ENCODE measurements around the gene CCDC170.

CCDC170 gene

GRCh38 chr6:151550618-151551017, 56.8 kb downstream of the CCDC170 start:
- Histone ChIP-seq H3K9me3 (replicated peaks; ENCODE audit: low read length) (no peaks in the 10 kb centered on the region), H3K4me2 (ENCODE audit: low read length) (no peak overlapping the region), H3K36me3 (ENCODE audit: insufficient read depth, low read length) (no peaks in the 10 kb centered on the region), H3K9ac (ENCODE audit: low read depth, low read length) (no peak overlapping the region), H3K4me1 (ENCODE audit: control insufficient read depth, insufficient read depth, low read length) (no peaks in the 10 kb centered on the region), H3K27me3 (ENCODE audit: control insufficient read depth, insufficient read depth, low read length) (no peaks in the 10 kb centered on the region), H3K4me3 (ENCODE audit: low read length) (no peak overlapping the region)

GRCh38 chr6:151551223-151551857, 57.5 kb downstream of the CCDC170 start:
- no peak overlapping the region for H3K4me3 ChIP-seq (ENCODE audit: low read length)
- H3K27me3 ChIP-seq (ENCODE audit: control insufficient read depth, insufficient read depth, low read length) = no peaks in the 10 kb centered on the region
- H3K9me3 ChIP-seq (replicated peaks; ENCODE audit: low read length) = no peaks in the 10 kb centered on the region
- no peak overlapping the region for H3K9ac ChIP-seq (ENCODE audit: low read depth, low read length)
- H3K36me3 ChIP-seq (ENCODE audit: insufficient read depth, low read length) = no peaks in the 10 kb centered on the region
- H3K4me2 ChIP-seq (ENCODE audit: low read length) = no peak overlapping the region
- H3K4me1 ChIP-seq (ENCODE audit: control insufficient read depth, insufficient read depth, low read length) = no peaks in the 10 kb centered on the region

GRCh38 chr6:151553416-151554165, 59.8 kb downstream of the CCDC170 start:
- no peaks in the 10 kb centered on the region for H3K36me3 ChIP-seq (ENCODE audit: insufficient read depth, low read length)
- no peak overlapping the region for H3K9ac ChIP-seq (ENCODE audit: low read depth, low read length)
- no peaks in the 10 kb centered on the region for H3K4me1 ChIP-seq (ENCODE audit: control insufficient read depth, insufficient read depth, low read length)
- H3K9me3 ChIP-seq (replicated peaks; ENCODE audit: low read length) = no peaks in the 10 kb centered on the region
- no peaks in the 10 kb centered on the region for H3K27me3 ChIP-seq (ENCODE audit: control insufficient read depth, insufficient read depth, low read length)
- no peak overlapping the region for H3K4me3 ChIP-seq (ENCODE audit: low read length)
- H3K4me2 ChIP-seq (ENCODE audit: low read length) = no peak overlapping the region

GRCh38 chr6:151561238-151561637, 67.4 kb downstream of the CCDC170 start:
- no peak overlapping the region for H3K4me2 ChIP-seq (ENCODE audit: low read length)
- H3K9me3 ChIP-seq (replicated peaks; ENCODE audit: low read length) = no peaks in the 10 kb centered on the region
- no peak overlapping the region for H3K9ac ChIP-seq (ENCODE audit: low read depth, low read length)
- H3K4me1 ChIP-seq (ENCODE audit: control insufficient read depth, insufficient read depth, low read length) = no peaks in the 10 kb centered on the region
- H3K36me3 ChIP-seq (ENCODE audit: insufficient read depth, low read length) = no peaks in the 10 kb centered on the region
- no peak overlapping the region for H3K4me3 ChIP-seq (ENCODE audit: low read length)
- no peaks in the 10 kb centered on the region for H3K27me3 ChIP-seq (ENCODE audit: control insufficient read depth, insufficient read depth, low read length)

- Histone ChIP-seq H3K36me3 (ENCODE audit: insufficient read depth, low read length) (no peaks in the 10 kb centered on the region), H3K27me3 (ENCODE audit: control insufficient read depth, insufficient read depth, low read length) (no peaks in the 10 kb centered on the region), H3K9ac (ENCODE audit: low read depth, low read length) (no peak overlapping the region), H3K9me3 (replicated peaks; ENCODE audit: low read length) (no peaks in the 10 kb centered on the region), H3K4me2 (ENCODE audit: low read length) (no peak overlapping the region), H3K4me3 (ENCODE audit: low read length) (no peak overlapping the region), H3K4me1 (ENCODE audit: control insufficient read depth, insufficient read depth, low read length) (peaks cover 3% of the 10 kb centered on the region)
These were observed 70.8 kb downstream of the CCDC170 start for GRCh38 chr6:151564654-151565053.

- H3K9me3 ChIP-seq (replicated peaks; ENCODE audit: low read length) = no peaks in the 10 kb centered on the region
- no peak overlapping the region for H3K9ac ChIP-seq (ENCODE audit: low read depth, low read length)
- H3K4me2 ChIP-seq (ENCODE audit: low read length) = no peak overlapping the region
- H3K36me3 ChIP-seq (ENCODE audit: insufficient read depth, low read length) = no peaks in the 10 kb centered on the region
- no peak overlapping the region for H3K4me3 ChIP-seq (ENCODE audit: low read length)
- H3K4me1 ChIP-seq (ENCODE audit: control insufficient read depth, insufficient read depth, low read length) = peaks cover 3% of the 10 kb centered on the region
- H3K27me3 ChIP-seq (ENCODE audit: control insufficient read depth, insufficient read depth, low read length) = no peaks in the 10 kb centered on the region
These were observed 72.1 kb downstream of the CCDC170 start for GRCh38 chr6:151565940-151566339.

- Histone ChIP-seq H3K4me2 (ENCODE audit: low read length) (no peak overlapping the region), H3K27me3 (ENCODE audit: control insufficient read depth, insufficient read depth, low read length) (no peaks in the 10 kb centered on the region), H3K4me3 (ENCODE audit: low read length) (no peak overlapping the region), H3K9ac (ENCODE audit: low read depth, low read length) (no peak overlapping the region), H3K4me1 (ENCODE audit: control insufficient read depth, insufficient read depth, low read length) (peaks cover 3% of the 10 kb centered on the region), H3K36me3 (ENCODE audit: insufficient read depth, low read length) (no peaks in the 10 kb centered on the region), H3K9me3 (replicated peaks; ENCODE audit: low read length) (no peaks in the 10 kb centered on the region)
These were observed 72.7 kb downstream of the CCDC170 start for GRCh38 chr6:151566557-151566956.

GRCh38 chr6:151576633-151577032, 82.8 kb downstream of the CCDC170 start:
- Histone ChIP-seq H3K4me1 (ENCODE audit: control insufficient read depth, insufficient read depth, low read length) (no peaks in the 10 kb centered on the region), H3K9me3 (replicated peaks; ENCODE audit: low read length) (no peaks in the 10 kb centered on the region), H3K36me3 (ENCODE audit: insufficient read depth, low read length) (no peaks in the 10 kb centered on the region), H3K9ac (ENCODE audit: low read depth, low read length) (no peak overlapping the region), H3K27me3 (ENCODE audit: control insufficient read depth, insufficient read depth, low read length) (peaks cover 7% of the 10 kb centered on the region), H3K4me3 (ENCODE audit: low read length) (no peak overlapping the region), H3K4me2 (ENCODE audit: low read length) (no peak overlapping the region)

- Histone ChIP-seq H3K4me3 (ENCODE audit: low read length) (no peak overlapping the region), H3K36me3 (ENCODE audit: insufficient read depth, low read length) (no peaks in the 10 kb centered on the region), H3K9ac (ENCODE audit: low read depth, low read length) (no peak overlapping the region), H3K4me1 (ENCODE audit: control insufficient read depth, insufficient read depth, low read length) (no peaks in the 10 kb centered on the region), H3K27me3 (ENCODE audit: control insufficient read depth, insufficient read depth, low read length) (peaks cover 11% of the 10 kb centered on the region), H3K9me3 (replicated peaks; ENCODE audit: low read length) (no peaks in the 10 kb centered on the region), H3K4me2 (ENCODE audit: low read length) (no peak overlapping the region)
These were observed 83.4 kb downstream of the CCDC170 start for GRCh38 chr6:151577257-151577656.

- Histone ChIP-seq H3K4me1 (ENCODE audit: control insufficient read depth, insufficient read depth, low read length) (no peaks in the 10 kb centered on the region), H3K4me3 (ENCODE audit: low read length) (no peak overlapping the region)
These were observed 91.9 kb downstream of the CCDC170 start for GRCh38 chr6:151585741-151586140.

GRCh38 chr6:151589667-151590066, 95.8 kb downstream of the CCDC170 start:
- H3K9me3 ChIP-seq (replicated peaks; ENCODE audit: low read length) = no peaks in the 10 kb centered on the region
- no peaks in the 10 kb centered on the region for H3K4me1 ChIP-seq (ENCODE audit: control insufficient read depth, insufficient read depth, low read length)
- no peaks in the 10 kb centered on the region for H3K27me3 ChIP-seq (ENCODE audit: control insufficient read depth, insufficient read depth, low read length)
- H3K4me3 ChIP-seq (ENCODE audit: low read length) = no peak overlapping the region
- H3K9ac ChIP-seq (ENCODE audit: low read depth, low read length) = no peak overlapping the region
- no peaks in the 10 kb centered on the region for H3K36me3 ChIP-seq (ENCODE audit: insufficient read depth, low read length)
- no peak overlapping the region for H3K4me2 ChIP-seq (ENCODE audit: low read length)

More at GRCh38 chr6:151585741-151586140, 91.9 kb downstream of the CCDC170 start:
- no peak overlapping the region for H3K9ac ChIP-seq (ENCODE audit: low read depth, low read length)
- no peaks in the 10 kb centered on the region for H3K9me3 ChIP-seq (replicated peaks; ENCODE audit: low read length)
- no peak overlapping the region for H3K4me2 ChIP-seq (ENCODE audit: low read length)
- no peaks in the 10 kb centered on the region for H3K36me3 ChIP-seq (ENCODE audit: insufficient read depth, low read length)
- peaks cover 6% of the 10 kb centered on the region for H3K27me3 ChIP-seq (ENCODE audit: control insufficient read depth, insufficient read depth, low read length)

GRCh38 chr6:151590742-151591141, 96.9 kb downstream of the CCDC170 start:
- no peaks in the 10 kb centered on the region for H3K4me1 ChIP-seq (ENCODE audit: control insufficient read depth, insufficient read depth, low read length)
- H3K9ac ChIP-seq (ENCODE audit: low read depth, low read length) = no peak overlapping the region
- no peak overlapping the region for H3K4me2 ChIP-seq (ENCODE audit: low read length)
- no peak overlapping the region for H3K4me3 ChIP-seq (ENCODE audit: low read length)
- no peaks in the 10 kb centered on the region for H3K27me3 ChIP-seq (ENCODE audit: control insufficient read depth, insufficient read depth, low read length)
- H3K36me3 ChIP-seq (ENCODE audit: insufficient read depth, low read length) = no peaks in the 10 kb centered on the region
- no peaks in the 10 kb centered on the region for H3K9me3 ChIP-seq (replicated peaks; ENCODE audit: low read length)
